Testis (tissue), 3 donors: ENCODE data around the gene CFL1. TPM values are rescaled to one million over a fixed set of nuclear protein-coding genes. Genes with fewer than 3 reads are reported as not detected.

Experiments used
- DNase-seq: peaks from one replicate; pipeline ENCODE4 v3.0.0-alpha.2; 2019
- H3K27ac ChIP-seq, 2 donors: fragments of 200-600 bp; sonication (generic); one replicate each; pipeline ENCODE4 v1.5.1; 2019
- H3K27me3 ChIP-seq: fragments of 200-600 bp; sonication (generic); one replicate; pipeline ENCODE4 v1.5.1; 2019
- H3K36me3 ChIP-seq: fragments of 200-600 bp; sonication (generic); one replicate; pipeline ENCODE4 v1.5.1; 2017; ENCODE audit warnings: low read depth; ENCODE audit errors: missing control alignments
- H3K4me1 ChIP-seq: fragments of 200-600 bp; sonication (generic); one replicate; pipeline ENCODE4 v1.5.1; 2019
- H3K4me3 ChIP-seq, 2 donors: fragments of 200-600 bp; sonication (generic); one replicate each; pipeline ENCODE4 v1.5.1; 2017 to 2019
- H3K9me3 ChIP-seq: fragments of 200-600 bp; sonication (generic); one replicate; pipeline ENCODE4 v1.5.1; 2017
- POLR2A ChIP-seq: fragments of 450-650 bp; IDR thresholded peaks from one replicate; pipeline ENCODE4 v1.6.1; 2017; ENCODE audit warnings: antibody characterized with exemption, mild to moderate bottlenecking, moderate library complexity
- WGBS, 2 donors: methylation state at CpG; one replicate each; pipeline ENCODE4 v1.1.5; 2018; 5-methylcytosine and 5-hydroxymethylcytosine counted together
- intact Hi-C: fragments of 100-400 bp; cut with DNase I; formaldehyde crosslinking; loops from one replicate; pipeline ENCODE4 v1.15.1; 2023; ENCODE audit warnings: low total_unique reads
- polyA plus RNA-seq: library from polyadenylated mRNA; stranded (reverse); fragments of 350-450 nt; fragmentation: Illumina TruSeq; extraction: RNeasy Lipid Tissue Mini Kit (QIAGEN cat#74804); gene quantifications from one replicate; pipeline ENCODE4 v1.2.3, GENCODE V29; 2014; ENCODE audit warnings: low read depth, low replicate concordance; ENCODE audit not compliant: insufficient read depth
- total RNA-seq, 2 donors: library from RNA; depleted of rRNA; stranded (reverse); fragments of >200 nt; gene quantifications; one replicate each; pipeline ENCODE4 v1.2.3, GENCODE V29; 2016
- TF ChIP-seq, protein P1 (sequence below), 3 experiments: fragments of 450-650 bp in 2 of 3; fragments of 200-600 bp in 1 of 3; sonication (generic) in 1 of 3; IDR thresholded peaks; one replicate each; pipeline ENCODE4 v1.5.1; 2016 to 2019; ENCODE audit warnings: antibody characterized with exemption in 3 of 3, mild to moderate bottlenecking in 2 of 3, moderate library complexity in 1 of 3

CFL1 gene
- total and polyA plus RNA-seq, 3 donors from 2014 or later, result 522 to 647 (median 570) TPM

DNA sequence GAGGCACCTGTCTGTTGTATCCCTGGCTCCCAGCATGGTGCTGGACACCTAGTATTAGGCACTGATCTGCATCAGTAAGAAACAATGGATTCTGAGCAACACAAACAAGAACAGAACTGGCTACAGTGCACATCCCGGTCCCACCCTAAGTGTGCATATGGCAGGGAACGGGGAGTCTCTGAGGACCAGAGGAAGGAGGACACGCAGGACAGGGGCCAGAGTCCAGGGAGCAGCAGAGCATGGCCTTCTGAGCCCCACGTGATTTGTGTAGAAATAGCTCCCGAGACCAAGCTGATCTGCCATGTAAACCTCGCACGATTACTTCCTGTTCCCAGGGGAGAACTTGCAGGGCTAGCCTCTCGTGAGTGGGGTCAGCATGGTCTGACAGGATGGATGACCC lies 36.9 kb downstream of the CFL1 start:
- TF ChIP-seq, protein P1, sequence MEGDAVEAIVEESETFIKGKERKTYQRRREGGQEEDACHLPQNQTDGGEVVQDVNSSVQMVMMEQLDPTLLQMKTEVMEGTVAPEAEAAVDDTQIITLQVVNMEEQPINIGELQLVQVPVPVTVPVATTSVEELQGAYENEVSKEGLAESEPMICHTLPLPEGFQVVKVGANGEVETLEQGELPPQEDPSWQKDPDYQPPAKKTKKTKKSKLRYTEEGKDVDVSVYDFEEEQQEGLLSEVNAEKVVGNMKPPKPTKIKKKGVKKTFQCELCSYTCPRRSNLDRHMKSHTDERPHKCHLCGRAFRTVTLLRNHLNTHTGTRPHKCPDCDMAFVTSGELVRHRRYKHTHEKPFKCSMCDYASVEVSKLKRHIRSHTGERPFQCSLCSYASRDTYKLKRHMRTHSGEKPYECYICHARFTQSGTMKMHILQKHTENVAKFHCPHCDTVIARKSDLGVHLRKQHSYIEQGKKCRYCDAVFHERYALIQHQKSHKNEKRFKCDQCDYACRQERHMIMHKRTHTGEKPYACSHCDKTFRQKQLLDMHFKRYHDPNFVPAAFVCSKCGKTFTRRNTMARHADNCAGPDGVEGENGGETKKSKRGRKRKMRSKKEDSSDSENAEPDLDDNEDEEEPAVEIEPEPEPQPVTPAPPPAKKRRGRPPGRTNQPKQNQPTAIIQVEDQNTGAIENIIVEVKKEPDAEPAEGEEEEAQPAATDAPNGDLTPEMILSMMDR (IDR thresholded peaks at IDR 0.05), result no peak
- TF ChIP-seq POLR2A, result no peak
- Histone ChIP-seq H3K4me1 (peaks cover 7% of the 10 kb centered on the region), H3K27me3 (no peaks in the 10 kb centered on the region), H3K36me3 (no peaks in the 10 kb centered on the region), H3K4me3 (no peak overlapping the region), H3K27ac (no peak overlapping the region), H3K9me3 (no peaks in the 10 kb centered on the region)
- no peak for DNase-seq
- intact Hi-C loops, result no loop called here
- 68% methylated on average over 8 of the region's 8 CpGs for WGBS, 2 donors

DNA sequence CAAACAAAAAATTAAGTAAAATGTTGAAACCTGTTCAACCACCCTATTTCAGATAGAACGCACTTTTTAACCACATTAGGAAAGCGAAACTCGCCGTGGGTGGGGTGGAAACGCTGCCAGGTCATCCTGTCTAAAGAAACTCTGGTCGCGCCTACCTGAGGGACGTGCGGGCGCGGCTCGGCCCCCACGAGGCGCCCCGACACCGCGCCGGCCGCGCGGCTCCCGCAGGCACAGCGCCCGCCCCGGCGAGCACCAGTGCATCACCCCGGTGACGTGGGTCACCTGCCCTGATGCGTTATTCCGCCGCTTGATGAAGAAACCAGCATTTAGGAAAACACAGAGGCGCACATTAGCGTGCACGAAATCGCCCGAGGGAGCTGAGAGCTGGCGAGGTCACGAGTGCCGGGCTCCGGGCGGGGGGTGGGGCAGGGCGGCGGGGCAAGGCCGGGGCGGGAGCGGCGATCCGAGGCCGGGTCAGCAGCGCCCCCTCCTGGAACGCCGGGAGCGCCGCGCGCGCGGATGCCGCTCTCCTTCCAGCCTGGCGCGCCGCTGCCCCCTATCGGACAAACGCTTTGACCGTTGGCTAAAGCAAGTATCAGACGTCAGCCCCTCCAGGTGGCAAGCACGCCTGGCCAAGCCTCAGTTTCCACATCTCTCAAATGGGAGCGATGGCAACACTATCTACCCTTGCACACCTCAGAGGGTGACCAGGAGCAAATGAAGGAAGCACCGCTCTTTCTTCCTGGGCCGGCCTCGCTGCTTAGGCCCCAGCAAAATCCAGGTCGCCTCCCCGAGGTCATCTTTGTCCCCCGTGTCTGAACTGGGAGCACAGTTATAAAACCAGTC lies 39.9 kb downstream of the CFL1 start:
- DNase-seq, result peak; percentile 96
- intact Hi-C loops, result loop anchor here (5.0 kb wide), 1 partner anchor 106 kb away; the partner anchor contains the start of gene KAT5
- Histone ChIP-seq H3K27me3 (no peaks in the 10 kb centered on the region), H3K9me3 (no peaks in the 10 kb centered on the region), H3K4me1 (peaks cover 7% of the 10 kb centered on the region), H3K4me3 (peak overlapping the region; percentile 67 to 76), H3K27ac (peak overlapping the region; percentile 59 to 82), H3K36me3 (no peaks in the 10 kb centered on the region)
- TF ChIP-seq, protein P1 (IDR thresholded peaks at IDR 0.05), result peak; percentile 91 to 99 (median 98)
- no peak for TF ChIP-seq POLR2A
- WGBS, 2 donors, result 5 to 12% methylated on average over 20 to 72 of the region's 74 CpGs

DNA sequence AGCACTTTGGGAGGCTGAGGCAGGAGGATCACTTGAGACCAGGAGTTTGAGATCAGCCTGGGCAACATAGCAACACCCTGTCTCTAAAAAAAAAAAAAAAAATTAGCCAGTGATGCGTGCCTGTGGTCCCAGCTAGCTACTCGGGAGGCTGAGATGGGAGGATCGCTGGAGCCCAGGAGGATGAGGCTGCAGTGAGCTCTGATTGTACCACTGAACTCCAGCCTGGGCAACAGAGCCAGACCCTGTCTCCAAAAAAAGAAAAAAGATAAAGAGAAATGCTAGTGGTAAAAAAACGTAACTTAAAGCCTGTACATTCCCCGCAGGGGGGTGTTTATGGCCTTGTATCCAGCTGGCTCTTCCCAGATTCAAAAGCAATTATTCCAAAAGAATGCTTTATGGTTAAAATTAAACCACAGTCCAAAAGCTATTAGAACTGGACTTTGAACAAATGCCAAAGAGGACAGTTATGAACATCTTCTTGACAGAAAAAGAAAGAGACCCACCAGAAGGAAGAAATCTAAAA lies 40.6 kb downstream of the CFL1 start:
- 48 to 52% methylated on average over 5 of the region's 5 CpGs for WGBS, 2 donors
- intact Hi-C loops, result loop anchor here (5.0 kb wide), 1 partner anchor 105 kb away; the partner anchor contains the start of gene KAT5
- DNase-seq, result no peak

DNA sequence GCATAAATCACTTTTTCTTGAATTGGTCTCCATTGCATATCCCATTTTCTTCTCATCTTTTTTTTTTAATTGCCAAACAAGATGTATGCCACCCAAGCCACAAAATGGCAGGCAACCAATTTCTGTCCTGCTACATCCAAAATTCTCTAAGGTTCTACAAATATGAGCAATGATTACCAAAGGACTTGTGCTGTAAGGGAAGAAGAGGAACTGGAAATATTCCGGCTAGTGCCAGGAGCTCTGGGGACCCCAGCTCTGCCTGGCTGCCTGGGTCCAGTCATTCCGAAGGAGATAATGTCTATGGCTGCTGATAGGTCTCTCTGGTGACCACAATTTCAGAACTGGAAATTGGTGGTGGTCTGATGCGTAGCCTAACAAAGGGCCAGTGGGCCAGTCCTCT lies 41.3 kb downstream of the CFL1 start:
- Histone ChIP-seq H3K36me3 (no peaks in the 10 kb centered on the region), H3K9me3 (no peaks in the 10 kb centered on the region), H3K4me3 (no peak overlapping the region), H3K4me1 (peaks cover 7% of the 10 kb centered on the region), H3K27me3 (no peaks in the 10 kb centered on the region), H3K27ac (no peak overlapping the region)
- intact Hi-C loops, result loop anchor here (5.0 kb wide), 1 partner anchor 104 kb away; the partner anchor contains the start of gene KAT5
- DNase-seq, result no peak
- TF ChIP-seq POLR2A, result no peak
- TF ChIP-seq, protein P1 (IDR thresholded peaks at IDR 0.05), result no peak
- WGBS, 2 donors, result 81 to 89% methylated on average over 3 of the region's 3 CpGs

More for the DNA sequence above, 40.6 kb downstream of the CFL1 start:
- TF ChIP-seq, protein P1 (IDR thresholded peaks at IDR 0.05), result no peak
- no peak for TF ChIP-seq POLR2A
- Histone ChIP-seq H3K27me3 (no peaks in the 10 kb centered on the region), H3K9me3 (no peaks in the 10 kb centered on the region), H3K27ac (peak overlapping the region; percentile 59 to 82), H3K4me3 (peak overlapping the region; percentile 67 to 76), H3K4me1 (peaks cover 7% of the 10 kb centered on the region), H3K36me3 (no peaks in the 10 kb centered on the region)
